GM18873 (cell line): Measurements from ENCODE around the gene THRB.
A peak's percentile ranks its signal among the peaks of the same experiment; 100 is the strongest.

ENCODE experiments used
- ATAC-seq: cut with Tn5 transposase; IDR thresholded peaks from one replicate; pipeline ENCODE4 v1.9.1; 2021; ENCODE audit warnings: mild to moderate bottlenecking, moderate library complexity, moderate number of reproducible peaks; ENCODE audit not compliant: unreplicated experiment, low FRiP score

Gene THRB

DNA sequence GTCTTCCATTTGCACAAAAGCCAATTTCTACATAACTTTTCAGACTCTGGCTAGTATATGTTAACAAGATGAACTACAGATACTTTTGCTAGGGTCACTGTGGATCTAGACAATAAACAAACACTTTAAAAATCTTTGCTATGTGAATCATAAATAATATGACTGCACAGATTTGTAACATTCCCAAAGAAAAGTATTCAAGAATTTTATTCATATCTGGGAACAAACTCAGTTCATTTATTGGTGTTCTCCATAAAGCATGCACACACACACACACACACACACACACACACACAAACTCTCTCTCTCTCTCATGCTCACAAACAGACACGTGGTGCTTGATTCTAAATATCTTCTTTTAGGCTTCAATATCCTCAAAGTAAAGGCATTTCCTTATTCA lies 18.8 kb upstream of the THRB start:
- ATAC-seq: no peak

DNA sequence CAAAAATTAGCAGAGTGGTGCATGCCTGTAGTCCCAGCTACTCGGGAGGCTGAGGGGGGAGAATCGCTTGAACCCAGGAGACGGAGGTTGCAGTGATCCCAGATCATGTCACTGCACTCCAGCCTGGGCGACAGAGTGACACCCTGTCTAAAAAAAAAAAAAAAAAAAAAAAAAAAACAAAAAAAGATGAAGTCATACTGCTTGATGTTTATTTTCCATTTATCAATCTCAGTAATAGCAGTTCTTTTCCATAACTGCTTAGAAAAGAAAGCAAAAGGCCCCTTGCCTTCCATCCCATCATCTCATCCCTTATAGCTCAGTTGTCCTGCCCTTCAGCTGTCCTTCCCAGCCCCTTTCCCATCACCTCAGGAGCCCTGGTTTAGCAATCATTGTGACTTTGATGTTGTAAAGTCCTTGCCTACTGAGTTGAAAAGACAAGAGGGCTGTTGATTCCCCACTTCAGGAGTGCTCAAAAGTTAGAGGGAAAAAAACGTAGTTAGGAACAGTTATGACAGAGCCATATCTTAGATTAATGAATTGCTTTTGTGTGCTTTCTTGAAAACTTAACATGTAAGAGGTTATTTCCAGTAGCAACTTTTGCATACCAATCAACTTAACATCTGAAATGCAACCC lies 18.0 kb upstream of the THRB start:
- ATAC-seq: no peak

DNA sequence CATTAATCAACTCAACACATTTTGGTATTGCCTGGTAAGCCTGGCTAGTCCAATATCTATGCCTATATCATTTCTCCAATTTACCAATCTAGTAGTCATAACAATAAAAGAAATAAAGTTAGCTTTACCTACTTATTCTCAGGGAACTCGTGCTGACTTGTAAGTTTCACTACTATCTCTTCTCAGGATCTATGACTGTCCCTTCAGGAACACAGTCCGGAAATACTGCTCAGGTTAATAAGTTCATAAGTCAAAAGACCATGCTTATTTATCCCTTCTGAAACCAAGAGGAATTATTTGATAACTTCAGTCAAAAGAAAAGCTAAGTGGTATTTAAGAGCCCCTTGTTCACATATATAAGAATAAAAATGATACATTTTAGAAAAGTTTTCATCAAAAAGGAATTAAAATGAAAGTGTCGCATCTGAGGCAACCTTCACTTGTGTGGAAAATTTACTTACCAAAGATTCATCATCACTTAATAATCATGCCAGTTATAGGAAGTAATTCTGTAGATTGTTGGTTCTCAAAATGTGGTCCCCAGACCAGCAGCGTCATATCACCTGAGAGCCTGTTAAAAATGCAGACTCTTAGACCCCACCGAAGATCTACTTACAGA lies 15.5 kb upstream of the THRB start:
- no peak for ATAC-seq

DNA sequence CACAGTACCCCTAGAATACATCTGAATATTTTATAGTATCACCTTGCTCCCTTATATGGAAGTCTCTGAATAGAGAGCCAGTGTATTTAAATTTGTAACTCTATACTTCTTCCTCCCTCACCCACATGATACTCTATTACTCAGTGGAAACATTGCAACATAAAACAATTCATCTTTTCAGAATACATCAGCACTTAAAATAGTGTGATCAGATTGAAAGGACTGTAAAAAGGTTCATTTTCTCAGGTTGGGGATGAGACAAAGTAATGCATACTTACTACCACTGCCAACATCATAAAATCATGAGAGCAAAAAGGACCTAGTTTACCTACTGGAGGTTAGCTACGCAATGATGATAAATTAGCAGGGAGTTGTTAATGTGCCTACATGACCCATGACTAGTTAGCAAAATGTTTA lies 13.8 kb upstream of the THRB start:
- ATAC-seq: no peak

DNA sequence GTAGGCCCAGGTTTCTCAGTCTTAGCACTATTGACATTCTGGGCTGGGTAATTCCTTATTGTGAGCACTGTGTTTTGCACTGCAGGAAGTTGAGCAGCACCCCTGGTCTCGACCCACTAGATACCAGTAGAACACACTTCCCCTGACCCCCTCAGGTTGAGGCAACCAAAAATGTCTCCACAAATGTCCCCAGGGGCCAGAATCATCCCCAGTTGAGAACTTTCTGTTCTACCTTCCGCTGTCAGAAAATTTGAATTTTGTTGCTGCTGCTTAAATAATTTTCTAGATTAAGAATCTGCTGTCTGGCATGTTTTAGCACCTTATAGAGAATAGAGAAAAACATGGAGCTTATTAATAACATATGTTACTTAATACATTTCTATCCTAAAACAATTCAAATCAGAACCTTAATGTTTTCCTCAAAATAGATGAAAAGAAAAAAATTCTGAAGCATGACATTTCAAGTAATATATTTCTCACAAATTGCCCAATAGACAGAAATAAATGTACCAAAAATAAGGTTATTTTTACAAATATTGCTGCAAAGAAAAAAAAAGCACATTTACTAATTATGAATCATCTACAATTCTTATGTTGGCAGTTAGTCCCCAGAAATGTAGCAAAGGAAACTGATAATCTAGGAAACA lies 13.2 kb upstream of the THRB start:
- no peak for ATAC-seq

DNA sequence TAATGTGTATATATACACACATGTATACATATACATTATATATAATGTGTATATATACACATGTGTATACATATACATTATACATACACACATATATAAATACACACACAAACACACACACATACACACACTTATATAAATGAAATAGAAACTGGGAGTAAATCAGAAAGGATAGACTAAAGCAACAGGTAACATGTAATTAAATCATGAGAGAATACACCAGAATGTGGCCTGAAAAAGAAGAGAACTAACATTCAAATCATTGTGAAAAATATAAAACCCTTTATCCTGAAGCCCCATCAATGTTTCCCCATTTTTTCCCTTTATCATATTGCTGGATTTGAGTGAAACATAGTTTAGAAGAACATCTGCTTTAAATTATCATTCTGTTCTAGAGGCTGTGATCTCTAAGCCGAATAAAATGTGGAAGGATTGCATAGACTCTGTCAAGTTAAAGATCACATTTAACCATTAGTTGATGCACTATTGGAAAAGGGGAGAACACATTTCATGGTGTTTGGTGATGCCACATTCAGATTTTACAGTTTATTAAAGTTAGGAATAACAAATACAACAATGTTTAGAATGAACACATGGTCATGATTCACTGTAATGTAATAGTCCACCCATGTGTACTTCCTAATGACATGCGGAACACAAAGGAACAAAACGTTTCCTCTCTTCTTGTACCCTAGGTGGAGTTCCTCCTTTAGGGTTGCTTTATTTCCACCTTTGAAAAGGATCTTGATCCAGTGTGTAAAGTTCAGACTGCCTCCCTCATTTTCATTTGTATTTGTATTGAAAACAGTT lies 12.5 kb upstream of the THRB start:
- no peak for ATAC-seq

DNA sequence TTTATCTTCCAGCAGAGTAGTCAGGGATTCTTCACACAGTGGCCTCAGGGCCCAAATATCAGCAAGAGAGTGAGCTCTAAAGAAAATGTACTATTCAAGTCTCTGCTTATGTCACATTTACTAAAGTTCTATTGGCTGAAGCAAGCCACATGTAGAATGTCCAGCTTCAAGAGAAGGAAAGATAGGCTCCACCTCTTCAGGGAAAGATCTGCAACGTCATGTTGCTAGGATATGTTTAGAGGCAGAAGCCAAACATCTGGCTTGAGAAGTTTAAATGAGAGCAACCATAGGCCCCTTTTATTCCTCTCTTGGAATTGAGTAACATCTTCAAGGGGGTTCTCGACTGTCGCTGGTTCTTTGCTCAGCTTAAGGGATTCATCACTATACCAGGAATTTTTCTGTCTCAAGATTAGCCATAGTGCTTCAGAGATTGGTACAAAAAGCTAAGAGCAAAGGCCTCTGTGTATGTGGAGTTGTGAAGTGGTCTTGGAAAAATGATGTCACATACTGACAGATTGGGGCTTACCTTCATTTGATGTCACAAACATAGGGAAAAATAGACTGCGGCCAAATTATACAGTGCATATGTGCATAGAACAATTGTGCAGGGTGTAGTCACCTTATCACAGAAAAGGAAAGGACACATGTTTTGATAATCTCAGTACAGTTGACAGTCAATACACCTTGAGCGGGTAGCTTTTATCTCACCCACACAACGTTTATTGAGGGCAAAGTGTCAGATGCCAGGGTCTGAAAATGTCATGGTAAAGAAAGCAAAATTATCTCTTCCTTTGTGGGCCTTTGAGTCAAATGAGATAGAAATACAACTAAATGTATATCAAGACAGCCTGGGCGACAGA lies 11.3 kb upstream of the THRB start:
- no peak for ATAC-seq

DNA sequence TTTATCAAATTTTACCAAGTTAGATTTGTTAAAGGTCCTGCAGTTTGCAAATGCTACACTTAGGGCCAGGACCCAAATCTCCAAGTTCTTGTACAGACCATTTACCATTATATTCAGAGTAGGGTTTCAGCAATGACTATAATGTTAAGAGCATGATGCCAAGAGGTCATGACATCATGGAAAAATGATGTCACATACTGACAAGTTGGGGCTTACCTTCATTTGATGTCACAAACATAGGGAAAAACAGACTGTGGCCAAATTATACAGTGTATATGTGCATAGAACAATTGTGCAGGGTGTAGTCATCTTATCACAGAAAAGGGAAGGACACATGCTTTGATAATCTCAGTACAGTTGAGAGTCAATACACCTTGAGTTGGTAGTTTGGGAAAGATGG lies 10.1 kb upstream of the THRB start:
- ATAC-seq: no peak

DNA sequence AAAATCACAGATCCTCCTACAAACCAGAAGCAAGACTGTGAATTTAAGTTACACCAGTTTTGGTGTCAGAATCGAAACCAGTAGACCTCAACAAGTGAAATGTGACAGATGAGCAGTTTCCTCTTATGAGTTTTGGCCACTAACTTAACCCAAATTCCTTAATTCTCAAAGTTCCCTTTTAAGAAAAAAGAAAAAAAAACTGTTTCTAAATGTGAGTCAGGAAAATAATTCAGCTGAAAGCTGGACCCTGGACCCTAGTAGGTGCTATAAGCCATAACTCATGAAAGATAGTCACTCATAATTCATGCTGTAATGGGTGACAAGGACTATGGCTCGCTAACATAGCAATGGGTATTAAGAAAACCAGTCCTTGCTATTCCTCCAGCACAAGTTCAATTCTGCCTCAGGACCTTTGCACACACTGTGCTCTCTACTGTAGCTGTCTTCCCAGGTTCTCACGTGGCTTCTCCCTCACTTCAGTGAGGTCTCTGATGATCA lies 9.0 kb upstream of the THRB start:
- peak; percentile 83 for ATAC-seq

DNA sequence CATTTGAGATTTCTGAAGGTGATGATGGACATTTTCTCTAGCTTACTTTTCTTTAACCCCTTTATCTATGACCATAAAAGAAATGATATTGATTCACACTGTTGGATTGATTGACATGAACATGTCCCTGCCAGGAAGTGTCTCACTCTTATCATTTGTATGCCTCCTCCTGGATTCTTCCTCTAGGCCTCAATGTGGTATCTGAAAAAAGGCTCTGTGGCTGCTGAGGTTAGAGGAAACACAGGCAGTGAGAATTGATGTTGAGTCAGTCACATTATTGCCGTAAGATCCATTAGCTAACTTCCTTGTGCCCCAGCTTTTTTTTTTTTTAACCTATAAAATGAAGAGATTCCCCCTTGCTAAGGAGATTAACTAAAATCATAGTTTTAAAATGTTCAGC lies 8.0 kb upstream of the THRB start:
- ATAC-seq: no peak

DNA sequence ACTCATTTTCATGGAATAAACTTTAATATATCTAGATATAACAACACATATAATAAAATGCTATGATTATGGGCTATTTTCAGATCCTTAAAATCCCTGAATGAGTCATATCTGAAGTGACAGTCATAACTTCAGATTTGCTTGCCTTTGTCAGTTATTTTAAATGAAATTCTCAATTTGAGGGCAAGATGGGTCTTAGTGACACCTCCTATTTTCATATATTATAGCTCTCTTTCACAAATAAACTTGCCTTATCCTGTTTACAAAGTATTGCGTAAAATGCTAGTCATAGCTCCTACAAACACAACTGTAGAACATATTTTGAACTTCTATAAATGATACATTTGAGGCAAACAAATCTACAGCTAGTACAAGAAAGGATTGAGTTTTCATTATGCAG lies 6.2 kb upstream of the THRB start:
- no peak for ATAC-seq

DNA sequence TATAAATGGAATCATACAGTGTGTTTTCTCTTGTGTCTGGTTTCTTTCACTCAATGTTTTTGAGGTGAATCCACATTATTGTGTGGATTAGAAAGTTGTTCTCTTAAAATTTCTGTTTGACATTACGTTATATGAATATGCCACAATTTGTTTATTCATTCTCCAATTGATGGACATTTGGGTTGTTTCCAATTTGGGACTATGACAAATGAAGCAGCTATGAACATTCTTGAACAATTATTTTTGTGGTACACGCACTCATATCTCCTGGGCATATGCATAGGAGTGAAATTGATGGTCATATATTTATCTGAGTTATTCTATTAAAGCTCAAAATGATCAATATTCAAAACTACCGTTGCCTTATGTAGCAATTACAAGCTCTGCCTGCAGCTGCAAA lies 5.3 kb upstream of the THRB start:
- ATAC-seq: no peak

DNA sequence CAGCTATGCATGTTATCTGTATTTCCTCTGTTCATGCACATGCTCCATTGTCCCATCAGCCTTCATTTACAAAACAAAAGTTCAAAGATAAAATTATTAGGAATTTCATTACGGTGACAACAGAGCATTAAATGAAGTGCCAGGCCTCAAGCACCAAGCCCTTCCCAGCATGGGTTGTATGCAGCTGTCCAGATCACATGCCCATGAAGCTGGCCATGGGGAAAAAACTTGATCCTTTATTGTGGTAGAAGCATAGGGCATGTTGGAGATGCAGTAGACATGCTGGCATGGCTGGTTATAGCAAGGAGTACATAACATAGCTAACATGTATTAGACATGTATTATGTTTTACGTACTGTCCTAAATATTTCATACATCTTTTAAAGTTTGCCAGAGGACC lies 4.1 kb upstream of the THRB start:
- no peak for ATAC-seq

DNA sequence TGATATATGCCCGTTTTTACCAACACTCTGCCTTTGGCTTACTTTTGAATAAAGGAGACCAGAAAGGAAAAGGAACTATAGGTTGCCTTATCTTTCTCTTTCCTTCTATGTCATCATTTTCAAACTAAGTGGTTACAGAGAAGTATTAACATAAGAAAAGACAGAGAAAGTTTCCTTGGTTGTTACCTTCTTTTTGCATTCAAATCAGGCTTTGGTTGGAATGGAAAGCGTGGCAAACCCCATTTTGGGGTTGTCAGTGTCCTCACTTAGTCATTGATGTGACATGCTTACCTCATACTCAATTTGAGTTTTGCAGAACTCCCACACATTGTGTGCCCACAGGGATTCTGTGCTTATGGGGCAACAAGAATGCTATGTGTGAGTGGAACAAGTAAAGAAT lies 3.7 kb upstream of the THRB start:
- ATAC-seq: no peak

DNA sequence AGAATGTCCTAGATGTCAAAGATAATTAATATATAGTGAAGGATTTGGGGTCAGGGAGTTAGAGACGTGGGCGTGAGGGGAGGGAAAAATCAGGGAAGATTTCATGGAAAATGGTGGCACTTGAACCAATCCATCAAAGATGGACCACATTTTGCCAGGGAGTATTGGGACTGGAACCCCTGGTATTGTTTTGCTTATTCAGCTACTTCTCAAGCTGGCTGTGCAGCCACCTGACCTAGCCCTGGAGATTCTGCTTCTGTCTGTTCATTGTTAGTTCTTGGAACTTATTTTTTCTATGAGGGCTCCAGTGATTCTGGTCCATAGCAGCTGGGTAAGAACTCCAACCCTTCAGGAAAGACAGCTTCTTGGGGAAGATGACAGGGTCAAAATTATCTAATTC lies 3.3 kb upstream of the THRB start:
- no peak for ATAC-seq

DNA sequence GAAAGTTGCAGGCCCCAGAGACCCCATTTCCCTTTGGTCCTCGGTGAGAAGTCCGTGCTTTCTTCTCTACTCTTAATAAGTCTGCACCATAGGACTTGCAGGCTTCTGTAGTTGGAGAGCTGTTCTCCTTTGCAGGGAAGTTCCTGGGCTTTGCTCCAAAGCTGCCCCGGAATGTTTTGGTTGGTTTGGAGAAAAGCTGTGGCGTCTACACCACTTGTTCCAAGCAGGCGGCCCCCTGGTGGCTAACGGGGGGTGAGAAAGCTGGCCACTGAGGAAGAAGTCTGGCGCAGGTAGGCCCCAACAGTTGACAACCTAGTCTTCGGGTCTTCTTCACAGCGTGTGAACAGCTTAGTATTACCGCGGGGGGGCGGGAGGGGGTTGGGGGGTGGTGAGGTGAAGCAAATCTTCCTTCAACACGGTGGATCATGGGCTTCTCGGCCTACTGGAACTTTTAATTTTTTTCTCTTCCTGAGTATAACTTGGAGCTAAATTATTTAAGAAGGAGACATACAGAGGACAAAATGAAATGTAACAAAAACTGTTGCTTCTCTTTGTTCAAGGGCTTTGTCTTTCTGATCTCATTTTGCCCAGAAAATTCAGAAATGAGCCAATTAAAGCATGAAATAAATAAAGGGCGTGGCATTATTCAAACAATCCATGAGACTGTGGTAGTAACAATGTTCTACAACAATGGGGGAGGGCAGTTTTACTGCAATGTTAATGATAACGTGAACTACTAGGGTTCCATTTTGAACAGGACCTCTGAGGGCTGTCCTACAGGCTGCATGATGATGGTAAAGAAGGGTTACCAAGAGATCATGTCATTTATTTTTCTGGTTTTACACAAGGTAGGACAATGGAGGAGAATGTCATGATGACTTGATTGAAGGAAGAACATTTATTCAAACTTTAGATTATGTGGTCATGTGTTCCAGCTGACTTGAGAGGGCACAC lies 2.2 kb upstream of the THRB start:
- ATAC-seq: no peak

DNA sequence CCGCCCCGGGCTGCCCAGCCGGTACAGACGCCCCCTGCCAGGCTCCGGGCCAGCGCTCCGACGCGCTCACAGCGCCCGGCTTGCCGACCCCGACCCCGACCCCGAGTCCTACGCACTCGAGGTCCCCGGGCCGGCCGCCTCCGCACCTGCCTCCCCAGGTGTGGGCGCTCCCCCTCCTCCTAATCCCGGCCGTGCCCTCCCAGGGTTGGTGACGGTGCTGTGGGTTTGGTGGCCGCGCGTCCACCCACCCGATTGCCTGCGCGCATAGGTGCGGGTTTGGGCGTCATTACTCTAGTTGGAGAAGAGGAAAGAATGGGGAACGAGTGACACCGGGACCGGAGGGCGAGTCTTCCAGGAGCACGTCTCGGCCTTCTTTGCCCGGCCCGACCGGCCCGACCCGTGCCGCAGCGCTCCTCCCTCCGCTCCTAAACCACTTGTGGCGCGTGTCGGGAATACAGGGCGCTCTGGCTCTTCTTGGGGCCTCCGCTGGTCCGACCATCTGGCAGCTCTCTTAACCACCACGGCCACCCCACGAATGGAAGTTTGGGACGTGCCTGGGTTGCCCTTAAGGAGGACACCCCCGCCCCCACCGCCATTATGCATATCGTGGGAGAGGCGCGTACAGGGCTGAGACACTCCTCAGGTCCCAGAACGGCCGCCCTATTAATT lies 810 bp upstream of the THRB start:
- peak; percentile 3 for ATAC-seq

DNA sequence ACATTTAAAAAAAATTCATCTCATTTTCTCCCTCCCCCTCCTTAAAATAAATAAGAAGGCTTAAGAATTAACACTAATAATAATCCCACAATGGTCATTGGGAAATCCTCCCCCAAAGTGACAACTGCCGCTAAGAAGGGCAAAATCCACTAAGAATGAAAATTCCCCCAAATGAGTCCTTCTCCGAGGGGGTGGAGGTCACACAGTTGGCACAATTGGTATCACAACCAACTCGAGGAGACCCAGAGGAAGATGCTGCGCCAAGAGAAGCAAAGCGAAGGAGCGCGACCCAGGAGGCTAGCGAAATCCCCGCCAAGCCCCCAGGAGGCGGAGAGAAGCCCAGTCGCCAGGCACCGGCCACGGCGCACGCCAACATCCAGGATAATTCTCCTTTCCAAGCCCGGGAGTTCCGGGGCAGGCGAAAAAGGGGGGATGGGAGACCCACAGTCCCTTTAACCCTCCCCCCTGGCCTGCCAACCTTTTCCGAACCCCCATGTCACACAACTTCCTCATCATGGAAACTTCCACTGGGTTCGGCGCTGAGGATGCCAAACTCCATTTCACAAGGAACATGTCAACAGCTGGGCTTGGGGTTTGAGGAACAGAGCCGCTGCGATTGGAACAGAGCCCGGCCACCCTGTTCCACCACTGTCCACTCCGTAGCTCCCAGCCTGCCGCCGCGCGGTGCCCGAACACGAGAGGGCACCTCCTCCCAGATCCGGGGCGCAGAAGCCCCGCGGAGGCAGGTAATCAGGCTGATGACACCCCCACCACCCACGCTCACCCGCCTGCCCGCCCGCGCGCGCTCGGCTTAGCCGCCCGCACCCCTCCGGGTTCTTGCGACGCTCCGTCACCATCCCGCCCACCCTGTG lies 668 bp downstream of the THRB start:
- ATAC-seq: no peak
